A549 (cell line): ENCODE measurements around the gene CNR1. TPM values are rescaled to one million over a fixed set of nuclear protein-coding genes. Genes with fewer than 3 reads are reported as not detected.

Experiments
- ATAC-seq, 2 experiments: fragments of 200-7000 bp in 1 of 2; fragments of >200 bp in 1 of 2; cut with Nextera tagmentation in 1 of 2; cut with Tn5 transposase in 1 of 2; 3 replicates each; pipeline versions ENCODE4 v1.8.0 to v1.9.1; 2018 to 2020; ENCODE audit warnings: mild to moderate bottlenecking in 1 of 2, moderate library complexity in 1 of 2
- CTCF ChIA-PET: fragments of 300-600 bp; sonication (Branson Sonifier 250); formaldehyde crosslinking; extraction: SDS; loops from one replicate; lab custom pipeline; 2021; ENCODE audit warnings: antibody characterized with exemption, inconsistent platforms; lab: Yijun Ruan, JAX
- POLR2A ChIA-PET: fragments of 350-600 bp; formaldehyde crosslinking; extraction: SDS; loops from one replicate; lab custom pipeline; 2021; ENCODE audit warnings: antibody characterized with exemption, inconsistent platforms; lab: Yijun Ruan, JAX
- DNase-seq, 2 experiments: peaks; one replicate each; pipeline versions ENCODE4 v3.0.0 to v3.0.0-alpha.2; 2011 to 2016; ENCODE audit warnings: low read depth in 1 of 2, low spot score in 1 of 2
- FAIRE-seq: peaks from 2 replicates; lab custom pipeline; 2011; peaks lifted over from hg19 to GRCh38; lab: Jason Lieb, UNC
- H3K27ac ChIP-seq, 2 experiments: fragments of >200 bp; sonication (Bioruptor Twin); formaldehyde crosslinking; 3 replicates each; pipeline ENCODE4 v1.5.1; 2016 to 2017
- H3K4me1 ChIP-seq: fragments of >200 bp; sonication (Bioruptor Twin); formaldehyde crosslinking; 3 replicates; pipeline ENCODE4 v1.6.1; 2016
- H3K4me2 ChIP-seq: fragments of >200 bp; sonication (Bioruptor Twin); formaldehyde crosslinking; 3 replicates; pipeline ENCODE4 v1.6.1; 2016
- H3K4me3 ChIP-seq: fragments of >200 bp; sonication (Bioruptor Twin); formaldehyde crosslinking; 3 replicates; pipeline ENCODE4 v1.5.1; 2016
- H3K9me3 ChIP-seq: fragments of >200 bp; sonication (Bioruptor Twin); formaldehyde crosslinking; 3 replicates; pipeline ENCODE4 v1.6.1; 2016
- EP300 ChIP-seq, 2 experiments: fragments of >200 bp; sonication (Bioruptor Twin); formaldehyde crosslinking; IDR thresholded peaks; 2 replicates in 1 of 2; 3 replicates in 1 of 2; pipeline ENCODE4 v1.6.1; 2016 to 2017
- FOSL2 ChIP-seq, 2 experiments: fragments of 450-650 bp in 1 of 2; fragments of >200 bp in 1 of 2; sonication (Bioruptor Twin) in 1 of 2; formaldehyde crosslinking; IDR thresholded peaks; 2 replicates each; pipeline versions ENCODE4 v1.5.0 to v1.6.1; 2016 to 2020; ENCODE audit warnings: mild to moderate bottlenecking in 1 of 2, moderate library complexity in 1 of 2
- HOXA7 ChIP-seq: fragments of 250-450 bp; sonication (Bioruptor Pico); IDR thresholded peaks from 2 replicates; pipeline ENCODE4 v1.5.0; 2020; ENCODE audit warnings: mild to moderate bottlenecking, moderate library complexity
- HOXB13 ChIP-seq: fragments of 250-450 bp; sonication (Bioruptor Pico); IDR thresholded peaks from 2 replicates; pipeline ENCODE4 v1.5.0; 2020; ENCODE audit warnings: low read depth, mild to moderate bottlenecking, moderate library complexity
- JUN ChIP-seq, 2 experiments: fragments of >200 bp; sonication (Bioruptor Twin); formaldehyde crosslinking; IDR thresholded peaks; 2 replicates in 1 of 2; 3 replicates in 1 of 2; pipeline ENCODE4 v1.6.1; 2016 to 2017
- NFE2L2 ChIP-seq: fragments of 150-350 bp; conservative IDR thresholded peaks from 2 replicates; pipeline ENCODE4 v1.6.1; 2014; ENCODE audit warnings: low read length
- NPAS2 ChIP-seq: fragments of 250-450 bp; sonication (Bioruptor Pico); IDR thresholded peaks from 2 replicates; pipeline ENCODE4 v1.8.0; 2022; ENCODE audit warnings: mild to moderate bottlenecking, moderate library complexity, borderline replicate concordance
- PBX3 ChIP-seq: IDR thresholded peaks from 2 replicates; pipeline ENCODE4 v1.6.1; 2012
- RARB ChIP-seq: fragments of 250-450 bp; sonication (Bioruptor Pico); IDR thresholded peaks from 2 replicates; pipeline ENCODE4 v1.8.0; 2021; ENCODE audit warnings: mild to moderate bottlenecking, moderate library complexity
- SMC3 ChIP-seq: fragments of >200 bp; sonication (Bioruptor Twin); formaldehyde crosslinking; IDR thresholded peaks from 3 replicates; pipeline ENCODE4 v1.6.1; 2018; ENCODE audit warnings: inconsistent platforms
- SREBF2 ChIP-seq: fragments of 450-650 bp; IDR thresholded peaks from 2 replicates; pipeline ENCODE4 v1.6.1; 2014; ENCODE audit warnings: mild to moderate bottlenecking, moderate library complexity
- ZC3H11A ChIP-seq: fragments of 450-650 bp; IDR thresholded peaks from 2 replicates; pipeline ENCODE4 v1.6.1; 2014; ENCODE audit warnings: antibody characterized with exemption, mild to moderate bottlenecking
- ZNF302 ChIP-seq: fragments of 250-450 bp; sonication (Bioruptor Pico); IDR thresholded peaks from 2 replicates; pipeline ENCODE4 v1.9.0; 2021; ENCODE audit warnings: inconsistent platforms, mild to moderate bottlenecking, moderate library complexity
- WGBS: methylation state at CpG from one replicate; pipeline ENCODE4 v1.1.6; 2017; ENCODE audit errors: missing lambda C conversion rate; 5-methylcytosine and 5-hydroxymethylcytosine counted together
- polyA plus RNA-seq, 4 experiments: library from polyadenylated mRNA; depleted of rRNA in 3 of 4; stranded (reverse); fragments of >200 nt; fragmentation: RNase III in 1 of 4; extraction: RNeasy Plus Mini Kit Qiagen cat#74134 plus additional on column Dnase treatment in 1 of 4; gene quantifications; 2 replicates in 3 of 4; 3 replicates in 1 of 4; pipeline ENCODE4 v1.2.3, GENCODE V29; 2011 to 2017
- TF ChIP-seq, protein P1 (sequence below): fragments of >200 bp; sonication (Bioruptor Twin); formaldehyde crosslinking; IDR thresholded peaks from 3 replicates; pipeline ENCODE4 v1.6.1; 2016
- TF ChIP-seq, protein P2 (sequence below): IDR thresholded peaks from 2 replicates; pipeline ENCODE4 v1.6.1; 2012
- TF ChIP-seq, protein P3 (sequence below): fragments of 450-650 bp; IDR thresholded peaks from 2 replicates; pipeline ENCODE4 v1.6.1; 2014; ENCODE audit warnings: antibody characterized with exemption

CNR1 gene
- polyA plus RNA-seq, 2 of the 4 experiments (the other 2 are of a cell fraction): 0.06 to 0.72 TPM

DNA sequence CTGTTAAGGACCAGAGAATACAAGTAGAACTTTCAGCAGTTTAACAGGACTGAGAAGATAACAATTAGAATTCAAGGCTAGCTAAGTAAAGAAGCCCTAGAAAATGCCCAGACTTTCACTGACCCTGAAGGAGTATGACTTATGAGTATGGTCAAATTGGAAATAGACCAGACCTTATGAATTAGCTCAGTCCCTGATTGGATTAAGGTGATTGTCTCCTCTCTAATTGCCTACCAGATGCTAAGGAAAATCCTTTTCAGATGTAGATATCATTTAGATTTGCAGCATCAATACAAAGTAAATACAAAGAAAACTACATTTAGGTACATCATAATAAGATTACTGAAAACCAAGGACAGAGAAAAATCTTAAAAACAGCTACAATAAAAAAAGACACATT, 58.9 kb downstream of the CNR1 start:
- no peaks in the 10 kb centered on the region for H3K4me1 ChIP-seq
- H3K4me3 ChIP-seq: no peak overlapping the region
- CTCF ChIA-PET: no interaction called here
- FAIRE-seq: no peak
- ATAC-seq: no peak
- POLR2A ChIA-PET: no interaction called here
- no peak overlapping the region for H3K27ac ChIP-seq
- TF ChIP-seq SMC3 (no peak), PBX3 (no peak), ZC3H11A (no peak), RARB (no peak), HOXB13 (CRISPR knock-in tag) (no peak), HOXA7 (CRISPR knock-in tag) (no peak), NPAS2 (CRISPR knock-in tag) (no peak), EP300 (IDR thresholded peaks at IDR 0.05) (no peak), ZNF302 (CRISPR knock-in tag) (no peak), FOSL2 (IDR thresholded peaks at IDR 0.05) (no peak), FOSL2 (CRISPR knock-in tag; IDR thresholded peaks at IDR 0.05) (no peak), NFE2L2 (no peak), JUN (IDR thresholded peaks at IDR 0.05) (no peak)
- TF ChIP-seq, protein P1, sequence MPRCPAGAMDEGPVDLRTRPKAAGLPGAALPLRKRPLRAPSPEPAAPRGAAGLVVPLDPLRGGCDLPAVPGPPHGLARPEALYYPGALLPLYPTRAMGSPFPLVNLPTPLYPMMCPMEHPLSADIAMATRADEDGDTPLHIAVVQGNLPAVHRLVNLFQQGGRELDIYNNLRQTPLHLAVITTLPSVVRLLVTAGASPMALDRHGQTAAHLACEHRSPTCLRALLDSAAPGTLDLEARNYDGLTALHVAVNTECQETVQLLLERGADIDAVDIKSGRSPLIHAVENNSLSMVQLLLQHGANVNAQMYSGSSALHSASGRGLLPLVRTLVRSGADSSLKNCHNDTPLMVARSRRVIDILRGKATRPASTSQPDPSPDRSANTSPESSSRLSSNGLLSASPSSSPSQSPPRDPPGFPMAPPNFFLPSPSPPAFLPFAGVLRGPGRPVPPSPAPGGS: no peak
- TF ChIP-seq, protein P2, sequence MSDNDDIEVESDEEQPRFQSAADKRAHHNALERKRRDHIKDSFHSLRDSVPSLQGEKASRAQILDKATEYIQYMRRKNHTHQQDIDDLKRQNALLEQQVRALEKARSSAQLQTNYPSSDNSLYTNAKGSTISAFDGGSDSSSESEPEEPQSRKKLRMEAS: no peak
- no peak for DNase-seq
- no peaks in the 10 kb centered on the region for H3K9me3 ChIP-seq
- H3K4me2 ChIP-seq: no peak overlapping the region

- no peaks in the 10 kb centered on the region for H3K4me1 ChIP-seq
- ChIA-PET CTCF (no interaction called here), POLR2A (no interaction called here)
- ATAC-seq (no peak), FAIRE-seq (no peak), DNase-seq (peak in 1 of 2 experiments; percentile 2)
- no peak for TF ChIP-seq FOSL2 (IDR thresholded peaks at IDR 0.05)
- TF ChIP-seq FOSL2 (CRISPR knock-in tag; IDR thresholded peaks at IDR 0.05): 0 out of 2 replicates have a peak, but pooled peaks have one; percentile 9
- TF ChIP-seq, protein P3, sequence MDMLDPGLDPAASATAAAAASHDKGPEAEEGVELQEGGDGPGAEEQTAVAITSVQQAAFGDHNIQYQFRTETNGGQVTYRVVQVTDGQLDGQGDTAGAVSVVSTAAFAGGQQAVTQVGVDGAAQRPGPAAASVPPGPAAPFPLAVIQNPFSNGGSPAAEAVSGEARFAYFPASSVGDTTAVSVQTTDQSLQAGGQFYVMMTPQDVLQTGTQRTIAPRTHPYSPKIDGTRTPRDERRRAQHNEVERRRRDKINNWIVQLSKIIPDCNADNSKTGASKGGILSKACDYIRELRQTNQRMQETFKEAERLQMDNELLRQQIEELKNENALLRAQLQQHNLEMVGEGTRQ: no peak
- TF ChIP-seq SREBF2: no peak
- H3K4me3 ChIP-seq: no peak overlapping the region
- WGBS: 4% methylated on average over 7 of the region's 7 CpGs
- no peak overlapping the region for H3K27ac ChIP-seq
- H3K4me2 ChIP-seq: 0 out of 3 replicates have a peak overlapping the region, but pooled peaks have one; percentile 1
- H3K9me3 ChIP-seq: no peaks in the 10 kb centered on the region
Measured at GRCh38 chr6:88105741-88106340, 60.3 kb downstream of the CNR1 start.

Other genes starting within 250 kb of the CNR1 start
- not detected in 2 replicates for gene SPACA1, start 118.5 kb downstream of the CNR1 start, polyA plus RNA-seq (2011; rRNA removed)
- gene SPACA1, start 118.5 kb downstream of the CNR1 start, polyA plus RNA-seq (2017; fragmentation: RNase III; extraction: RNeasy Plus Mini Kit Qiagen cat#74134 plus additional on column Dnase treatment): not detected in 3 replicates